ENCODE data around the gene HAP1. TPM values are rescaled to one million over a fixed set of nuclear protein-coding genes. Genes with fewer than 3 reads are reported as not detected.
A peak's percentile ranks its signal among the peaks of the same experiment; 100 is the strongest.

The HAP1 gene
- total and polyA plus RNA-seq, 8 donors = 0.13 to 4.2 (median 1.3) TPM

- 67 to 71% methylated on average over 7 of the region's 7 CpGs for WGBS, 2 donors
- H3K4me3 ChIP-seq = no peak overlapping the region
- H3K27ac ChIP-seq = peak overlapping the region in 1 of 4 donors; percentile 8
- no peak for DNase-seq
- no peak for TF ChIP-seq CTCF (IDR thresholded peaks at IDR 0.05)
- ATAC-seq = no peak
- intact Hi-C loops (cut with DNase I) = no loop called here
- FAIRE-seq = no peak
- H3K36me3 ChIP-seq = peaks cover 15 to 34% (median 32%) of the 10 kb centered on the region in 3 donors
- no peaks in the 10 kb centered on the region for H3K27me3 ChIP-seq
- H3K9me3 ChIP-seq = no peaks in the 10 kb centered on the region
- H3K4me1 ChIP-seq = peaks cover 23 to 27% (median 27%) of the 10 kb centered on the region in 3 donors
These were observed 39.2 kb downstream of the HAP1 start for GRCh38 chr17:41695134-41695661.

GRCh38 chr17:41692722-41693521, 41.5 kb downstream of the HAP1 start:
- FAIRE-seq (no peak), DNase-seq (peak in 1 of 6 donors; percentile 53), ATAC-seq (no peak)
- Histone ChIP-seq H3K4me3 (no peak overlapping the region), H3K4me1 (peaks cover 29 to 31% (median 31%) of the 10 kb centered on the region in 3 donors), H3K27ac (no peak overlapping the region), H3K27me3 (no peaks in the 10 kb centered on the region), H3K36me3 (peaks cover 19 to 43% (median 40%) of the 10 kb centered on the region in 3 donors), H3K9me3 (no peaks in the 10 kb centered on the region)
- WGBS, 2 donors = 81 to 87% methylated on average over 11 of the region's 11 CpGs
- no peak for TF ChIP-seq CTCF (IDR thresholded peaks at IDR 0.05)
- intact Hi-C loops (cut with DNase I) = no loop called here

GRCh38 chr17:41691031-41691777, 43.2 kb downstream of the HAP1 start:
- Histone ChIP-seq H3K36me3 (peaks cover 19 to 43% (median 40%) of the 10 kb centered on the region in 3 donors), H3K4me1 (peaks cover 30 to 34% (median 31%) of the 10 kb centered on the region in 3 donors), H3K9me3 (no peaks in the 10 kb centered on the region), H3K27ac (no peak overlapping the region), H3K27me3 (no peaks in the 10 kb centered on the region), H3K4me3 (peak overlapping the region in 2 of 4 donors; percentile 59 to 85)
- intact Hi-C loops (cut with DNase I) = no loop called here
- no peak for TF ChIP-seq CTCF (IDR thresholded peaks at IDR 0.05)
- DNase-seq = peak in 1 of 6 donors; percentile 44
- 58 to 64% methylated on average over 10 of the region's 10 CpGs for WGBS, 2 donors
- ATAC-seq = no peak
- FAIRE-seq = no peak

- Histone ChIP-seq H3K36me3 (peaks cover 19 to 43% (median 40%) of the 10 kb centered on the region in 3 donors), H3K27ac (peak overlapping the region in 1 of 4 donors; percentile 100), H3K4me1 (peaks cover 30 to 34% (median 31%) of the 10 kb centered on the region in 3 donors), H3K9me3 (no peaks in the 10 kb centered on the region), H3K4me3 (peak overlapping the region in 3 of 4 donors; percentile 59 to 85 (median 68)), H3K27me3 (no peaks in the 10 kb centered on the region)
- WGBS, 2 donors = 46 to 50% methylated on average over 2 of the region's 2 CpGs
- intact Hi-C loops (cut with DNase I) = no loop called here
- no peak for TF ChIP-seq CTCF (IDR thresholded peaks at IDR 0.05)
- DNase-seq (no peak), FAIRE-seq (no peak), ATAC-seq (no peak)
These were observed 43.9 kb downstream of the HAP1 start for GRCh38 chr17:41690497-41690896.

Measured in pancreas (tissue), 10 donors.